NCI-H1048 (cell line): ENCODE measurements around the gene MAP1B.

Experiments used
- DNase-seq: peaks from one replicate; lab custom pipeline; 2025; lab: John Stamatoyannopoulos, UW

The MAP1B gene

GRCh38 chr5:72225741-72226140, 118.5 kb downstream of the MAP1B start:
- DNase-seq = no peak

GRCh38 chr5:72226950-72227349, 119.7 kb downstream of the MAP1B start:
- no peak for DNase-seq

DNA sequence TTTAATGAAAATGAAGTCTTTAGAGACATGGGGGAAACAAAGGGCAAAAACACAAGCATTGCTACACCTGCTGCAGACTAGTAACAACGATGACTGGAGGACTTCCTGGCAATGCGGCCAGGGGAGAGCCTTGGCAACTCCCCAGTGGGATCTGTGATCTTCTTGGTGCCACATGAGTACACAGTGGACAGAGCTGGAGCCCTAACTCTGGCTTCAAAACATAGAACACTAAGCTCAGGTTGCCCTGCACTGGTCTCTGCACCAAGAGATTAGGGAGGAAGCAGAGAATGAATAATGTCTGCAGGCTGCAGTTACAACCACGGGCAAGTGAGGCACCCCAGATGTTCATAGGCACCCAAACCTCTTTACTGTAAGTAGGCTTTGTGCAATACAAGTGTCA, 121.7 kb downstream of the MAP1B start:
- no peak for DNase-seq

DNA sequence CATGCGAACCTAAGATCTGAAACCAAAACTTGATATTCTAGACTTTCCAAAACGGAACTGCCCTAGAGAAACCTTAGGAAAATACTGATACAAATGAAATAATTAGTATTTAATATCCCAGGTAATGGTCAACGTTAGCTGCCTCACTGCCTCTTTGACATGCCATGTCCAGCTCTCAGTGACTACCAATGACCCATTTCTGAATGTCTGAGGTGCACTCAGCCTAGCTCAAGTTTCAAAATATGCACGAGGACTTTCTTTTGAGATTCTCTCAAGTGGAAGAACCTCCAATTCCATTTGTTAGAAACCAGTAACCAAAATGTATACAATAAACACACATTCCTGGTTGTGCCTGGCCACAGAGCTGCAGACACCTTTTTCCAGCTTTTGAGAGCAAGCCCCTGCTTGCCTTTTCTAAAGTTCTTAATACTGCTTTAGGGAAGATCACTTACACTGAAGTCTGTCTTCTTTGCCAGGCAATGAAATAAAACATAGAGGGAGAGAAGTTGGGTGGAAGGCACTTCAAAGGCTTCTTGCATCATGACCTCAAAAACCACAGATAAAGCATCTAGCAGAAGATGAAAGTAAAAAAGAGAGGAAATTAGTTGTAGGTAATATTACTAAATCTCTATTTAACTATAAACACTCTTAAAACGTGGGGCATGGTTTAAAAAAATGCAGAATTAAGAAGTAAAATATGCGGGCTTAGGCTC, 124.9 kb downstream of the MAP1B start:
- no peak for DNase-seq

DNA sequence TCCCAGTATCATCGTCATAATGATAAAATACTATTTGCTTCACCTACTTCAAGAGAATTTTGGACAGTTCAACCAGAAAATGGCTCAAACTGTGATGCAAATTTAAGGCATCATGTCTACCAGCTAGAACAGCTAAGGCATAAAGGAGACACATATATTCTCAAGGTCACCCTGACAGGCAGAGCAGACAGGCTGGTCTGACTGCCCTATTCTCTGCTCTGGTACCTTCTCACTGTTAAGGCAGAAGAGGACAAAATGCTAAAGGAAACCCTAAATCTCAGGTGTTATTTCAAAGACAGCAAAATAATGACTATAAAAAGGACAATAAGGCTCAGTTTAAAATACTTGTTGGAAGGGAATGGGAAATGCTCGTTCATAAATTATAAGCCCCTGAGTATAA, 125.6 kb downstream of the MAP1B start:
- no peak for DNase-seq

GRCh38 chr5:72233835-72234234, 126.6 kb downstream of the MAP1B start:
- no peak for DNase-seq

DNA sequence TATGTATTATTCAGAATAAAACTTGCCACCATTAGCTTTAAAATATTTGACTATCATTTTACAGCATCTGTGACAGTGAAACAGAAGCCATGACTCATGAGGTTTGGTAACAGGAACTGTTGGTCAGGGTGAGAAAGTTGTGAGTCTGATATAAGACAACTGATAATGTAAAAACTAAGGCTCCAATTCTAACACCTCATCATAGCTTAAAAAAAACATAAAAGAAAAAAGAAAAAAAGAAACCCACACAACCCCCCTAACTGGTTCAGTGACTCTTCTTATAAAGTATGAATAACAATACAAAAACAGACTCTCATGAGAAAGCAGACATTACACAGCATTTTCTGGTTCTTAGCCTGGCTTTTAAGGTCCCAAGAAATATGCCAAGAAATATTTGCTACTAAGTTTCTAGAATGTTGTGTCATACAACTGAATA, 127.0 kb downstream of the MAP1B start:
- no peak for DNase-seq

- DNase-seq = no peak
Observed at GRCh38 chr5:72234868-72235267, 127.6 kb downstream of the MAP1B start.

- DNase-seq = no peak
Observed at GRCh38 chr5:72235725-72236124, 128.4 kb downstream of the MAP1B start.

DNA sequence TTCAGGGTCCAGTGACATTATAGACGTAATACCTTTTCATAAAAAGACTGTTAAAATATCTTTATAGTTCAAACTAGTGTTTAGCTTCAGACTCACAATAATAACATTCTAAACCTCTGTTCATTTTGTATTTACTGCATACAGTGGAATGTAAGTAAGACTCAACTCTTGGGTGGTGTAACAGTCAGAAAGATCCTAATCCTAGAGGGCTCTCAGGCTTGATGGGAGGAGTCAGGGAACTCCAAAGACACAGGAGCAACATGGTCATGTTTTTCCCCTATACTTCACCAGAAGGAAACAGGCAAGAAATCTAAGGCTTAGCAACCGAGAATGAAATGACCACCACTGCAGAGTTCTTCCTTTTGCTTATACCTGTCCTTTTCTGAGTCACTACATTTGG, 130.1 kb downstream of the MAP1B start:
- DNase-seq = no peak

- DNase-seq = no peak
Observed at GRCh38 chr5:72237879-72238278, 130.6 kb downstream of the MAP1B start.

GRCh38 chr5:72238712-72239445, 131.6 kb downstream of the MAP1B start:
- no peak for DNase-seq

- no peak for DNase-seq
Observed at GRCh38 chr5:72241346-72242003, 134.2 kb downstream of the MAP1B start.

DNA sequence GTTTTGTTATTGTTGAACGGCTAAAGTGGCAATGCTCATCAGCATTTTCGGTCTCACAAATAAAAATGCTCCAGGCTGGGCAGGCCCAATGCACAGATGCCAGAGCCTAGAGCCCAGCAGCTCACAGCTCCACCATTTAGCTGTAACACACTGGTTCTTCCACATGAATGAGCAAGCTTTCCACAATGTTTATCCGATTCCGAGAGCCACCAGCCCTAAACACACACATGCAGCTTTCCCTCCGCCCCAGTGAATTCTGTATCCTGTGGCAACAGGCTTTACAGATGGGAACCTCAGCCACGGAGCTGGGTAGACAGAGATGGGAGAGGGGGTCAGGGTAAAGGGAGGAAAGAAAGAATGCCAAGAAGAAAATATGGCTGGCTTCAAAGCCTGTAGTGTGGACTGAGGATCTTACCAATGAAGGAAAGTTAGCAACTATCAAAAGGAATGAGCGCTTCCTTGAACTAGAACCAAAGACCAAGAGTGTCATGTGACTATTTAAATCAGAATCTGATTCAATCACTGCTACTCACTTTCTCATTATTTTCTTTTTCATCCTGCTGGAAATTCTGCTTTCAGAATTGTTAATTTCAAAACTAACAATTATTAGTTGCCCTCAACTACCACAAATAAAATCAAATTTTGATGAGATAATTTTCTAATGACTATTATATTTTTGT, 135.7 kb downstream of the MAP1B start:
- no peak for DNase-seq

DNA sequence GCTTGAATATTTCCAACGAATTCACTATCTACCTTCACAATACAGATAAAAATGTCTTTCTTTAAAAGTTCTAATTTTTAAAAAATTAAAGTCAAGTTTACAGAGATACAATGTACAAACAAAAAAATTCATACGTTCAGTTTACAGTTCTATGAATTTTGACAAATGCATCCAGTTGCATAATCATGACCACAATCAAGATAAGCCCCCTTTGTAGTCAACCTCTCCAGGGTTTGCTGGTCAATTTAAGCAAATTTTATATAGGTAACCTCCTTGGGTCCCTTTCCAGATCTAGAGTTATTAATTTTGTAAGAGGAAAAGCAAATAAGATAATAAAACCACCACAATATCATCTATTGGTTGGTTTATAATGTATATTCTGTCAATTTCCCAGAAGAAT, 136.4 kb downstream of the MAP1B start:
- no peak for DNase-seq

DNA sequence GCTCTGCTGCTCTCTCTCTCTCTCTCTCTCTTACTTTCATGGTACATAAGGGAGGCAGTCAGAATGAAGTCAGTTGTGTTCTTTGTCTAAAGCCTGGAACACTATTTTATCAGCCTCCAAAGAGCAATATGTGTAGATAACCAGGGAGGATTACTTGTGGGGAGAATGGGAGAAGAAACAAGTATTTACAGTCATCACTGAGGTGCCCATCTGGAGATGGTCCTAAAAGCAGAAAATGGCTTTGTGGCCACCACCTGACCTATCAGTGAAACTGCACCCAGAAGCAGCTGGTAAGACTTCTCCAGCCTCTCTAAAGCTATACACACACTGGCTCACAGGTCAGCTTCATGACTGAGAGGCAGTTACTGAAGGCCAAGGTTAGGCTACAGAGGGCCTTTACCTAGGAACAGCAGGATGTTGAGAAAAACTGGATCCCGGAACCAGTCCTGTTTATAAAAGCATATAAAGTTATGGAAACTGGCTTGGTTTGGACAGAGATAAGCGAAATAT, 137.6 kb downstream of the MAP1B start:
- no peak for DNase-seq

- DNase-seq = no peak
Observed at GRCh38 chr5:72245546-72245945, 138.3 kb downstream of the MAP1B start.

- DNase-seq = no peak
Observed at GRCh38 chr5:72245951-72246532, 138.8 kb downstream of the MAP1B start.

DNA sequence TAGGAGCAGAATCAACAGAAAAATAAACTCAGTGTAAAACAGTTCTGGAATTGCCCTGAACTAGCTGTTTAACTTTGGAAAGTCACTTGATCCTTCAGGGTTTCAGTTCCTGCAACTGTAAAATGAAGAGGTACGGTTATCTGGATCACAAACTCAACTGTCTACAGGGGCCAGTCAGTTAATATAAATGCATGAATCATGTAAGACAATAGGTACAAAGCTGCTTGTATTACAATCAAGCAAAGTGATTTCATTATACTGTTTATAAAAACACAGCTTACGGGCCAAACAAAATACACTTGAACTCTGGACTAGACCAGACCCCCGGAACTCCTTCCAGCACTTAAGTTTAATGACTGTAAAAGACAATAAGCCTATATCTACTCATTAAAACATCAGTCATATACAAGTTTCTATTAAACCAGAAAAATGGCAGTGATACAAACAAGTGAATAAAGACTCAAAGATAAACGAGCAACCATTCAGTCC, 139.7 kb downstream of the MAP1B start:
- no peak for DNase-seq

GRCh38 chr5:72248410-72248981, 141.2 kb downstream of the MAP1B start:
- no peak for DNase-seq

DNA sequence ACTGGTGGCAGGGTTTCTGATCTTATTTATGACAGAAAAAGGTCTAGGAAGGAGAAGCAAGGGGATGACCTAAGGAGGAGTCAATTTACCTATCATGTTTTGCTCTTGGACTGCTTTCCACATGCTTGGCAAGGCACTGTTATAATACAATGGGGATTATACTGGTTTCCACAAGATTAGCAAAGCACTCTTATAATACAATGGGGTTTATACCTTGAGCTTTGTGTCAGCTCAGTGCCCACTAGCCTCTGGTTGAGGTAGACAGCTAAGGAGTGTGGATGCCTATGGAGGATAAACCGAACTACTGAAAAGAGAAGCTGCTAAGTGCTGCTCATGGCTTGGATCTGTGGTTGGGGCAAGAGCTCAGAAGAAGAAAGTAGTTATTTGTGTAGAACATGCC, 144.1 kb downstream of the MAP1B start:
- no peak for DNase-seq
